LoVo (cell line): ENCODE measurements around the gene ZNF678.

Experiments
- DNase-seq: peaks from one replicate; pipeline ENCODE4 v3.0.0-alpha.2; 2016; ENCODE audit warnings: low spot score

ZNF678 gene

DNA sequence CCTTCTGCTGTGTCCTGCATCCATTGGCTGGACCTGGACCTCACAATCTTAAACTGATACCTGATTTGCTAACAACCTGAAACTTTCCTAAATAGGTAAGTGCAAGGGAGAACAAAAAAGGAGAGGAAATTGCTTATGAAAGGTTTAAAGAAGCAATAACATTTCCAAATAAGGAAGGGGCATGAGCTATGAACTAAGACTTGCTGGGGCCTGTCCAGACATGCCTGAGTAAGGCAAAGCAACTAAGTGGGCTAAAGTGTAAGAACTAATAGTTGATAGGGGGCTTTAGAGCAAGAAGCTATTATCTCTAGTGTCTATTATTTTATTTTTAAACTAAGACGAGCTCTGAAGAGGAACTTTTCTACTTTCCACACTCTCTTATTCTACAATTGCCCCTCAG, 160.1 kb downstream of the ZNF678 start:
- DNase-seq, result no peak

DNA sequence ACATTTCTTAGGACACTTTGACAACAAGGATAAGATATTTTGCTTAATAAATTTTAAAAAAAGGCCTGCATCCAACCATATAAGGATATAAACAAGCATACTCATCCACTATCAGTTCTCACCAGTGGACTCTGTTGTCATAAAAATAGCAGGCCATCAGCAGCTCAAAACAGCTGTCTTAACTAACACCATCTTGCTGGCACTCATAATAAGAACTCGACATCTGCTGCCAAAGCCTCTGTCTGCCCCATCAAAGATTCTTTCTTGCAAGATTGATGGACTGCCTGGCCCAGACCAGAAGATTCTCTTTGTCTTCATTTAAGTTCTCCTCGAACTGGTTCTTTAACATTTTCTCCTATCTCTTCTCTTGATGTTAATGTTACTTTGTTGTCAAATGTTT, 161.7 kb downstream of the ZNF678 start:
- no peak for DNase-seq

DNA sequence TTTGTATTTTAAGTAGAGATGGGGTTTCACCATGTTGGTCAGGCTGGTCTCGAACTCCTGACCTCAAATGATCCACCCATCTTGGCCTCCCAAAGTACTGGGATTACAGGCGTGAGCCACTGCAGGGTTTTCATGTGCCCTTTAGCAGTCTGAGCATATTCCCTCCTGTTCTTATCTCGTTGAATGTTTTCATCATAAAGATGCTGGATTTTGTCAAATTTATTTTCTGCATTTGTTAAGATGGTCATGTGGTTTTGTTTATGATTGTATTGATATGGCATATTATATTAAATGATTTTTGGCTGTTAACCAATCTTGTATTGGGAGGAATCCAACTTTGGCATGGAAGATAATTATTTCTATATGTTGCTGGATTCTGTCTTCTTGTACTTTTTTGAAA, 163.0 kb downstream of the ZNF678 start:
- DNase-seq, result no peak
